Measurements from ENCODE around the gene PEX26. TPM values are rescaled to one million over a fixed set of nuclear protein-coding genes. Genes with fewer than 3 reads are reported as not detected.

The PEX26 gene
- total RNA-seq, 1 experiment from 2014 or later: 46.1 TPM

- Mint-ChIP-seq H3K36me3 (ENCODE audit: insufficient read depth, unreplicated experiment) (peaks cover 29% of the 10 kb centered on the region), H3K4me3 (ENCODE audit: low read depth, unreplicated experiment) (no peak overlapping the region), H3K9me3 (ENCODE audit: low read depth, unreplicated experiment) (no peaks in the 10 kb centered on the region), H3K27me3 (ENCODE audit: unreplicated experiment) (no peaks in the 10 kb centered on the region), H3K4me1 (ENCODE audit: low read depth, unreplicated experiment) (peaks cover 17% of the 10 kb centered on the region), H3K27ac (ENCODE audit: unreplicated experiment) (no peak overlapping the region)
- TF ChIP-seq CTCF (IDR thresholded peaks at IDR 0.05; ENCODE audit: unreplicated experiment): no peak
- TSS peak; percentile 61 for BruUV-seq (replicated peaks)
- CTCF ChIA-PET: no interaction called here
- DNase-seq: no peak
- intact Hi-C loops (cut with micrococcal nuclease; ENCODE audit: unreplicated experiment): no loop called here
These were observed 70.6 kb downstream of the PEX26 start for GRCh38 chr22:18148293-18148965.

GRCh38 chr22:18152519-18152918 lies 74.7 kb downstream of the PEX26 start:
- no peak for TF ChIP-seq CTCF (IDR thresholded peaks at IDR 0.05; ENCODE audit: unreplicated experiment)
- H3K9me3 Mint-ChIP-seq (ENCODE audit: low read depth, unreplicated experiment): no peaks in the 10 kb centered on the region
- intact Hi-C loops (cut with micrococcal nuclease; ENCODE audit: unreplicated experiment): no loop called here
- H3K36me3 Mint-ChIP-seq (ENCODE audit: insufficient read depth, unreplicated experiment): peaks cover 29% of the 10 kb centered on the region
- H3K4me3 Mint-ChIP-seq (ENCODE audit: low read depth, unreplicated experiment): no peak overlapping the region
- H3K4me1 Mint-ChIP-seq (ENCODE audit: low read depth, unreplicated experiment): peaks cover 17% of the 10 kb centered on the region
- no peak for DNase-seq
- no peaks in the 10 kb centered on the region for H3K27me3 Mint-ChIP-seq (ENCODE audit: unreplicated experiment)
- no peak overlapping the region for H3K27ac Mint-ChIP-seq (ENCODE audit: unreplicated experiment)
- no TSS peak for BruUV-seq (replicated peaks)
- CTCF ChIA-PET: interaction anchor here (0.6 kb wide), 1 partner anchor 1266 kb away, joined by 5 read pairs; no protein-coding TSS in a partner anchor

GRCh38 chr22:18154821-18155390 lies 77.1 kb downstream of the PEX26 start:
- H3K4me1 Mint-ChIP-seq (ENCODE audit: low read depth, unreplicated experiment): peaks cover 8% of the 10 kb centered on the region

More at GRCh38 chr22:18154821-18155390, 77.1 kb downstream of the PEX26 start:
- TF ChIP-seq CTCF (IDR thresholded peaks at IDR 0.05; ENCODE audit: unreplicated experiment): no peak
- no peak for DNase-seq
- Mint-ChIP-seq H3K27me3 (ENCODE audit: unreplicated experiment) (no peaks in the 10 kb centered on the region), H3K4me3 (ENCODE audit: low read depth, unreplicated experiment) (no peak overlapping the region), H3K36me3 (ENCODE audit: insufficient read depth, unreplicated experiment) (peaks cover 15% of the 10 kb centered on the region), H3K27ac (ENCODE audit: unreplicated experiment) (no peak overlapping the region), H3K9me3 (ENCODE audit: low read depth, unreplicated experiment) (no peaks in the 10 kb centered on the region)
- no TSS peak for BruUV-seq (replicated peaks)
- intact Hi-C loops (cut with micrococcal nuclease; ENCODE audit: unreplicated experiment): no loop called here
- CTCF ChIA-PET: no interaction called here

Other genes starting within 250 kb of the PEX26 start
- 60.6 and 71.3 TPM in 2 replicates for gene MICAL3, start 53.4 kb upstream of the PEX26 start, total RNA-seq (2022)
- gene TUBA8, start 32.8 kb downstream of the PEX26 start, total RNA-seq (2022): 2.4 and 2.6 TPM in 2 replicates
- gene USP18, start 72.2 kb downstream of the PEX26 start, total RNA-seq (2022): 17.6 and 46.9 TPM in 2 replicates

All from Calu3 (cell line).